HCT116 (cell line): Measurements from ENCODE around the gene PVR. TPM values are rescaled to one million over a fixed set of nuclear protein-coding genes. Genes with fewer than 3 reads are reported as not detected.
"Not testable (repeated sequence)": the region's sequence is repeated elsewhere in the genome, so short reads cannot be mapped to it uniquely, and the experiment has no call there.

Experiments used
- ATAC-seq: fragments of 200-7000 bp; cut with Tn5 transposase; 2 replicates; pipeline ENCODE4 v1.9.1; 2020; ENCODE audit warnings: mild to moderate bottlenecking, moderate library complexity
- BruUV-seq: library from RNA; stranded (reverse); fragments of 400-500 nt; replicated peaks from 2 replicates; lab custom pipeline; 2021; lab: Mats Ljungman, UMichigan
- CTCF ChIA-PET: fragments of 300-600 bp; sonication (Branson Sonifier 250); formaldehyde crosslinking; loops from one replicate; lab custom pipeline; 2021; ENCODE audit warnings: antibody characterized with exemption; lab: Charles Lee
- POLR2A ChIA-PET: fragments of 300-600, 350-600 bp; sonication (Branson Sonifier 250); formaldehyde crosslinking; loops from one replicate; lab custom pipeline; 2021; ENCODE audit warnings: antibody characterized with exemption; lab: Charles Lee
- RAD21 ChIA-PET, 2 experiments: fragments of 300-600 bp; sonication (Branson Sonifier 250); formaldehyde crosslinking; loops; one replicate each; lab custom pipeline; 2023; ENCODE audit warnings: low total read pairs in 2 of 2; ENCODE audit not compliant: uncharacterized antibody in 2 of 2, unreplicated experiment in 2 of 2, low non-redundant PET in 1 of 2; lab: Charles Lee
- DNase-seq: peaks from one replicate; pipeline ENCODE4 v3.0.0-alpha.2; 2010; ENCODE audit warnings: low read depth, low spot score
- H2AFZ ChIP-seq: fragments of 200-600 bp; shearing (Covaris generic), sonication (generic); 2 replicates; pipeline ENCODE4 v1.6.1; 2017; ENCODE audit warnings: low read depth, mixed run types, mixed read lengths, antibody characterized with exemption, low read length; ENCODE audit not compliant: poor library complexity, severe bottlenecking
- H3K27ac ChIP-seq: 2 replicates; pipeline ENCODE4 v1.5.1; 2012; ENCODE audit warnings: low read depth, low read length
- H3K27me3 ChIP-seq: fragments of 200-600 bp; sonication (generic); 2 replicates; pipeline ENCODE4 v1.6.1; 2016; ENCODE audit warnings: mixed run types, low read length, mixed read lengths; ENCODE audit not compliant: insufficient read depth
- H3K36me3 ChIP-seq, 2 experiments: fragments of 200-500 bp in 1 of 2; fragments of 200-600 bp in 1 of 2; sonication (Bioruptor generic) in 1 of 2; sonication (generic) in 1 of 2; 2 replicates each; pipeline versions ENCODE4 v1.5.1 to v1.6.1; 2014 to 2016; ENCODE audit warnings: low read length in 2 of 2, inconsistent platforms in 1 of 2, mixed read lengths in 1 of 2, mixed run types in 1 of 2; ENCODE audit not compliant: insufficient read depth in 2 of 2, control insufficient read depth in 1 of 2
- H3K4me1 ChIP-seq, 2 experiments: fragments of 200-600 bp in 1 of 2; sonication (generic) in 1 of 2; 2 replicates each; pipeline versions ENCODE4 v1.5.1 to v1.6.1; 2012 to 2017; ENCODE audit warnings: low read length in 2 of 2, inconsistent platforms in 1 of 2, mild to moderate bottlenecking in 1 of 2, mixed read lengths in 1 of 2, mixed run types in 1 of 2, moderate library complexity in 1 of 2; ENCODE audit not compliant: insufficient read depth in 2 of 2, control insufficient read depth in 1 of 2
- H3K4me2 ChIP-seq: fragments of 200-600 bp; sonication (generic); 2 replicates; pipeline ENCODE4 v1.6.1; 2017; ENCODE audit warnings: mixed run types, low read length, mixed read lengths
- H3K4me3 ChIP-seq, 2 experiments: fragments of 200-600 bp in 1 of 2; sonication (generic) in 1 of 2; replicated peaks in 1 of 2; 2 replicates each; pipeline ENCODE4 v1.5.1; 2011 to 2016; ENCODE audit warnings: low read length in 2 of 2, control low read depth in 1 of 2, low read depth in 1 of 2, mild to moderate bottlenecking in 1 of 2, mixed read lengths in 1 of 2, mixed run types in 1 of 2
- H3K79me2 ChIP-seq: fragments of 200-600 bp; sonication (generic); 2 replicates; pipeline ENCODE4 v1.6.1; 2017; ENCODE audit warnings: mild to moderate bottlenecking, mixed run types, low read length, moderate library complexity, mixed read lengths; ENCODE audit not compliant: insufficient read depth
- H3K9ac ChIP-seq: fragments of 200-600 bp; sonication (generic); 2 replicates; pipeline ENCODE4 v1.6.1; 2016; ENCODE audit warnings: low read length, mixed read lengths
- H3K9me2 ChIP-seq: fragments of 200-600 bp; sonication (generic), shearing (Covaris generic); 2 replicates; pipeline ENCODE4 v1.6.1; 2017; ENCODE audit warnings: mixed run types, mild to moderate bottlenecking, moderate library complexity; ENCODE audit not compliant: insufficient read depth
- H3K9me3 ChIP-seq, 2 experiments: fragments of 200-500 bp in 1 of 2; fragments of 200-600 bp in 1 of 2; sonication (Bioruptor generic) in 1 of 2; sonication (generic) in 1 of 2; 2 replicates each; pipeline ENCODE4 v1.6.1; 2014 to 2017; ENCODE audit warnings: low read length in 2 of 2, mixed read lengths in 2 of 2, inconsistent platforms in 1 of 2, low read depth in 1 of 2, mild to moderate bottlenecking in 1 of 2, mixed run types in 1 of 2, moderate library complexity in 1 of 2; ENCODE audit not compliant: control insufficient read depth in 1 of 2, insufficient read depth in 1 of 2
- H4K20me1 ChIP-seq: fragments of 200-600 bp; sonication (generic), shearing (Covaris generic); 2 replicates; pipeline ENCODE4 v1.6.1; 2017; ENCODE audit warnings: mixed run types, mild to moderate bottlenecking, moderate library complexity; ENCODE audit not compliant: insufficient read depth
- CBX3 ChIP-seq: IDR thresholded peaks from 2 replicates; pipeline ENCODE4 v1.6.1; 2012; ENCODE audit warnings: low read depth
- EGR1 ChIP-seq: IDR thresholded peaks from 2 replicates; pipeline ENCODE4 v1.6.1; 2012; ENCODE audit warnings: low read depth
- POLR2A ChIP-seq: IDR thresholded peaks from 2 replicates; pipeline ENCODE4 v1.7.0; 2011; ENCODE audit warnings: borderline replicate concordance; ENCODE audit not compliant: insufficient read depth, insufficient read length; ENCODE audit errors: extremely low read depth
- RAD21 ChIP-seq: IDR thresholded peaks from 2 replicates; pipeline ENCODE4 v1.6.1; 2012; ENCODE audit warnings: low read depth, mild to moderate bottlenecking
- SIN3A ChIP-seq: IDR thresholded peaks from 2 replicates; pipeline ENCODE4 v1.6.1; 2012; ENCODE audit warnings: low read depth
- intact Hi-C: fragments of 100-400 bp; cut with micrococcal nuclease; formaldehyde crosslinking; loops from 2 replicates; pipeline ENCODE4 v1.10.0; 2022
- total RNA-seq: library from RNA; stranded (reverse); gene quantifications from one replicate; pipeline ENCODE4 v1.2.1, GENCODE V29; 2021; ENCODE audit not compliant: unreplicated experiment
- TF ChIP-seq, protein P1 (sequence below), 3 experiments: fragments of 200-600 bp in 1 of 3; sonication (generic) in 1 of 3; IDR thresholded peaks in 2 of 3; conservative IDR thresholded peaks in 1 of 3; 2 replicates each; pipeline ENCODE4 v1.5.1; 2012 to 2017; ENCODE audit warnings: low read depth in 2 of 3, low read length in 2 of 3, antibody characterized with exemption in 1 of 3, borderline replicate concordance in 1 of 3, control low read depth in 1 of 3, mild to moderate bottlenecking in 1 of 3, mixed read lengths in 1 of 3, mixed run types in 1 of 3, moderate library complexity in 1 of 3; ENCODE audit not compliant: insufficient read depth in 1 of 3

PVR gene
- total RNA-seq, 1 experiment from 2014 or later, result 62.0 TPM

DNA sequence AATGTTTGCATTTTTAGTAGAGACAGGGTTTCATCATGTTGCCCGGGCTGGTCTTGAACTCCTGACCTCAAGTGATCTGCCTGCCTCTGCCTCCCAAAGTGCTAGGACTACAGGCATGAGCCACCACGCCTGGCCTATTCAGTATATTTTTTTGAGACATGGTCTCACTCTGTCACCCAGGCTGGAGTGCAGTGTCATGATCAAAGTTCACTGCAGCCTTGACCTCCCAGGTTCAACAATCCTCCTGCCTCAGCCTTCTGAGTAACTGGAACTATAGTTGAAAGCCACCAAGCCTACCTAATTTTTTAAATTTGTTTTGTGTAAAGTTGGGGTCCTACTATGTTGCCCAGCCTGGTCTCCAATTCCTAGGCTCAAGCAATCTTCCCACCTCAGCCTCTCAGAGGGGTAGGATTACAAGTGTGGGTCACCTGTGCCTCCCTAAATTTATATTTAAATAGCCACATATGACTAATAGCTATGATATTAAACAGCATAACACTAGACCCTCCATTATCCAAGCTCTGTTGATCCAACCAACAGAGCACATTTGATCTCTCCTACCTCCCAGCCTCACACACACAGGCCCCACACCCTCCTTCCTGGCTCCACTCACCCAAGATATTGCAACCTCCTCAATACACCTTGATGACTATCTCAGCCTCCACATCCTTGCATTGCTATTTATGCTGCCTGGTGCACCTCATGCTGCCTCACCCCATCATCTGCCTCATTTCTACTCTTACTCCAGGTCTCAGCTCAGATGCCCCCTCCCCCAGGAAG lies 25.5 kb downstream of the PVR start (continued):
- TF ChIP-seq SIN3A (no peak), EGR1 (no peak), CBX3 (no peak)
- TF ChIP-seq, protein P1, sequence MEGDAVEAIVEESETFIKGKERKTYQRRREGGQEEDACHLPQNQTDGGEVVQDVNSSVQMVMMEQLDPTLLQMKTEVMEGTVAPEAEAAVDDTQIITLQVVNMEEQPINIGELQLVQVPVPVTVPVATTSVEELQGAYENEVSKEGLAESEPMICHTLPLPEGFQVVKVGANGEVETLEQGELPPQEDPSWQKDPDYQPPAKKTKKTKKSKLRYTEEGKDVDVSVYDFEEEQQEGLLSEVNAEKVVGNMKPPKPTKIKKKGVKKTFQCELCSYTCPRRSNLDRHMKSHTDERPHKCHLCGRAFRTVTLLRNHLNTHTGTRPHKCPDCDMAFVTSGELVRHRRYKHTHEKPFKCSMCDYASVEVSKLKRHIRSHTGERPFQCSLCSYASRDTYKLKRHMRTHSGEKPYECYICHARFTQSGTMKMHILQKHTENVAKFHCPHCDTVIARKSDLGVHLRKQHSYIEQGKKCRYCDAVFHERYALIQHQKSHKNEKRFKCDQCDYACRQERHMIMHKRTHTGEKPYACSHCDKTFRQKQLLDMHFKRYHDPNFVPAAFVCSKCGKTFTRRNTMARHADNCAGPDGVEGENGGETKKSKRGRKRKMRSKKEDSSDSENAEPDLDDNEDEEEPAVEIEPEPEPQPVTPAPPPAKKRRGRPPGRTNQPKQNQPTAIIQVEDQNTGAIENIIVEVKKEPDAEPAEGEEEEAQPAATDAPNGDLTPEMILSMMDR (IDR thresholded peaks at IDR 0.05 in 2 of 3, conservative IDR thresholded peaks at IDR 0.05 in 1 of 3; ENCODE audit: borderline replicate concordance in 1 of 3, insufficient read depth in 1 of 3, low read depth in 2 of 3, low read length in 2 of 3), result no peak

DNA sequence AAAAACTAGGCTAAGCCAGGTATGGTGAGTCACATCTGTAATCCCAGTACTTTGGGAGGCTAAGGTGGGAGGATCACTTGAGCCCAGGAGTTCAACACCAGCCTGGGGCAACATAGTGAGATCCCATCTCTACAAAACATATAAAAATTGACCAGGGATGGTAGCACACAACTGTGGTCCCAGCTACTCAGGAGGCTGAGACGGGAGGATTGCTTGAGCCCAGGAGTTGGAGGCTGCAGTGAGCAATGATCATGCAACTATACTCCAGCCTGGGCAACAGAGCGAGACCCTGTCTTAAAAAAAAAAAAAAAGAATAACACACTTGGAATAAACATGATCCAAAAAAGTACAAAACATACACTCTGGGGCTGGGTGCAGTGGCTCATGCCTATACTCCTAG lies 26.3 kb downstream of the PVR start:
- H3K27me3 ChIP-seq, H3K4me2 ChIP-seq, H3K9ac ChIP-seq, H3K27ac ChIP-seq, DNase-seq, H2AFZ ChIP-seq, H3K4me3 ChIP-seq, H3K9me3 ChIP-seq, H3K36me3 ChIP-seq, H4K20me1 ChIP-seq, POLR2A ChIA-PET, BruUV-seq, H3K9me2 ChIP-seq, H3K79me2 ChIP-seq, intact Hi-C loops, CTCF ChIA-PET, ATAC-seq: not testable (repeated sequence)
- peaks cover 0 to 23% of the 10 kb centered on the region in 2 experiments; a peak in 2 of 4 replicates for H3K4me1 ChIP-seq
- RAD21 ChIA-PET, result interaction anchor here in 1 of 2 experiments (0.7 kb wide), 1 partner anchor 91 kb away, joined by 6 read pairs; no protein-coding TSS in a partner anchor

DNA sequence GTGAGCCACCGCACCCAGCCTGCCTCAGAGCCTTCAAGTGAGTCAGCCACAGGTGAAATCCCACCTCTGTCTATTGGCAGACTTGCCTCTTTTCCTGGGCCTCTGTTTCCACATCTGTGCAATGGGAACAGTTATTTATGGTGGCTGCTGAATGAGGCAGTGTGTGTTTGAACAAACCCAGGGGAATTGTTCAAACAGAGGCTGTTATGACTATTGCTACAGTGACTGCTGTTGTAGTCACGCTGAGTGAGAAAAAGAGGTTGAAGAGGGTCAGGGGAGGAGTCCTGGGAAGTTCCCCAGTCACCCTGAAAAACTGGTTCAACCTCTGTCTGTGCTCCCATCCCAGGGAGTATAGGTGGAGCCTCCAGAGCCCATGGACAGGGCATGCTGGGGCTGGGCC lies 27.7 kb downstream of the PVR start, which contains the start of gene CEACAM19:
Gene CEACAM19, plus strand, starts transcription at position 83 of the 400 bp plus-strand sequence. CDS start 450 bp downstream, outside the sequence.
- peaks cover 0 to 19% of the 10 kb centered on the region in 2 experiments; a peak in 2 of 4 replicates for H3K4me1 ChIP-seq
- H3K79me2 ChIP-seq, result no peaks in the 10 kb centered on the region
- peak within 1 kb of the TSS; percentile 33 for H3K4me2 ChIP-seq
- no TSS peak for BruUV-seq
- no peaks in the 10 kb centered on the region for H4K20me1 ChIP-seq
- no peak within 1 kb of the TSS for H3K9ac ChIP-seq
- RAD21 ChIA-PET, result no interaction called here
- POLR2A ChIA-PET, result no interaction called here
- intact Hi-C loops, result no loop called here
- no peaks in the 10 kb centered on the region for H3K9me2 ChIP-seq
- no peak within 1 kb of the TSS for H3K27ac ChIP-seq
- H3K4me3 ChIP-seq, result no peak within 1 kb of the TSS
- H3K9me3 ChIP-seq, result no peaks in the 10 kb centered on the region
- ATAC-seq (peak; percentile 41; the same call in 1 of the 2 replicates), DNase-seq (no peak)
- H2AFZ ChIP-seq, result no peak within 1 kb of the TSS
- CTCF ChIA-PET, result no interaction called here
- H3K27me3 ChIP-seq, result no peaks in the 10 kb centered on the region
- TF ChIP-seq CBX3, result peak; percentile 47; the same call in 1 of the 2 replicates
- TF ChIP-seq POLR2A, result no peak
- TF ChIP-seq RAD21, result no peak
- H3K36me3 ChIP-seq, result no peaks in the 10 kb centered on the region
